Measurements from ENCODE around the gene KAZALD1. TPM values are rescaled to one million over a fixed set of nuclear protein-coding genes. Genes with fewer than 3 reads are reported as not detected.

Gene KAZALD1
- total and polyA plus RNA-seq, 7 donors = 1.5 to 10.7 (median 3.1) TPM

- H3K4me1 ChIP-seq = no peaks in the 10 kb centered on the region
- TF ChIP-seq, protein P1, sequence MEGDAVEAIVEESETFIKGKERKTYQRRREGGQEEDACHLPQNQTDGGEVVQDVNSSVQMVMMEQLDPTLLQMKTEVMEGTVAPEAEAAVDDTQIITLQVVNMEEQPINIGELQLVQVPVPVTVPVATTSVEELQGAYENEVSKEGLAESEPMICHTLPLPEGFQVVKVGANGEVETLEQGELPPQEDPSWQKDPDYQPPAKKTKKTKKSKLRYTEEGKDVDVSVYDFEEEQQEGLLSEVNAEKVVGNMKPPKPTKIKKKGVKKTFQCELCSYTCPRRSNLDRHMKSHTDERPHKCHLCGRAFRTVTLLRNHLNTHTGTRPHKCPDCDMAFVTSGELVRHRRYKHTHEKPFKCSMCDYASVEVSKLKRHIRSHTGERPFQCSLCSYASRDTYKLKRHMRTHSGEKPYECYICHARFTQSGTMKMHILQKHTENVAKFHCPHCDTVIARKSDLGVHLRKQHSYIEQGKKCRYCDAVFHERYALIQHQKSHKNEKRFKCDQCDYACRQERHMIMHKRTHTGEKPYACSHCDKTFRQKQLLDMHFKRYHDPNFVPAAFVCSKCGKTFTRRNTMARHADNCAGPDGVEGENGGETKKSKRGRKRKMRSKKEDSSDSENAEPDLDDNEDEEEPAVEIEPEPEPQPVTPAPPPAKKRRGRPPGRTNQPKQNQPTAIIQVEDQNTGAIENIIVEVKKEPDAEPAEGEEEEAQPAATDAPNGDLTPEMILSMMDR (IDR thresholded peaks at IDR 0.05) = no peak
- H3K9me3 ChIP-seq = no peaks in the 10 kb centered on the region
- DNase-seq (no peak), ATAC-seq (no peak)
- peaks cover 3 to 45% (median 6%) of the 10 kb centered on the region in 3 donors for H3K27me3 ChIP-seq (ENCODE audit: insufficient read depth in 3 of 3, low read length in 2 of 3)
- intact Hi-C loops (cut with DNase I) = no loop called here
- H3K27ac ChIP-seq = no peak overlapping the region
- 66 to 69% (median 68%) methylated on average over 6 of the region's 6 CpGs for WGBS, 3 donors
- H3K4me3 ChIP-seq = no peak overlapping the region
- no peaks in the 10 kb centered on the region for H3K36me3 ChIP-seq (ENCODE audit: insufficient read depth in 1 of 2, low read depth in 1 of 2)
Observed at GRCh38 chr10:101099901-101100300, 38.1 kb downstream of the KAZALD1 start.

DNA sequence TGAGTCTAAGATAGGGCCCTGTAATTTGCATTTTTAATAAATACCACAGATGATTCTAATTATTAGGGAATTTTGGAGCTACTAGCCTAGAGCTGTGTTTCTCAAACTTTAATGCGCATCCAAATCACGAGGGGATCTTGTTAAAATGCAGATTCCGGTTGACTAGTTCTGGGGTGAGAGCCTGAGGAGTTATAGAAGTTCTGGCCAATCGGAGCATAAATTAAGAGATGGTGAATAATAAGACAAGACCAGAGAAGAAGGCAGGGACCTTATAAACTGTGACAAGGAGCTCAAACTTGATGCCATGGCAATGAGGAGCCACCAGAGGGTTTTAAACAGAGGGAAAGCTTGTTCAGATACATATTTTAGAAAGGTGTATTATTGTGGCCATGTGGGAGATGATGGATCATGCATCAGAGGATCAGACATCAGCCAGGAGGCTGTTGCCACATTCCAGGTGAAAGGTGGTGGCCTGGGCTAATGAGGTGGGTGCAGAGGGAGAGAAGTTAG is 39.6 kb downstream of the KAZALD1 start:
- H3K27ac ChIP-seq = no peak overlapping the region
- no peaks in the 10 kb centered on the region for H3K36me3 ChIP-seq (ENCODE audit: insufficient read depth in 1 of 2, low read depth in 1 of 2)
- DNase-seq = no peak
- no peaks in the 10 kb centered on the region for H3K9me3 ChIP-seq
- H3K4me1 ChIP-seq = no peaks in the 10 kb centered on the region
- TF ChIP-seq, protein P1 (IDR thresholded peaks at IDR 0.05) = no peak
- intact Hi-C loops (cut with DNase I) = no loop called here
- peaks cover 3 to 46% (median 6%) of the 10 kb centered on the region in 3 donors for H3K27me3 ChIP-seq (ENCODE audit: insufficient read depth in 3 of 3, low read length in 2 of 3)
- whole genome bisulfite sequencing, 3 donors = 72 to 81% (median 73%) methylated on average over 4 of the region's 4 CpGs
- no peak for ATAC-seq
- H3K4me3 ChIP-seq = no peak overlapping the region

GRCh38 chr10:101103430-101103829 is 41.6 kb downstream of the KAZALD1 start:
- Histone ChIP-seq H3K4me1 (no peaks in the 10 kb centered on the region), H3K27ac (no peak overlapping the region), H3K36me3 (ENCODE audit: insufficient read depth in 1 of 2, low read depth in 1 of 2) (no peaks in the 10 kb centered on the region), H3K4me3 (no peak overlapping the region), H3K9me3 (no peaks in the 10 kb centered on the region), H3K27me3 (ENCODE audit: insufficient read depth in 3 of 3, low read length in 2 of 3) (peaks cover 0 to 41% (median 3%) of the 10 kb centered on the region in 3 donors)
- DNase-seq = no peak
- intact Hi-C loops (cut with DNase I) = no loop called here
- TF ChIP-seq, protein P1 (IDR thresholded peaks at IDR 0.05) = no peak
- WGBS, 3 donors = 81 to 90% (median 82%) methylated on average over 2 of the region's 2 CpGs
- ATAC-seq = no peak

- 64 to 66% (median 66%) methylated on average over 6 of the region's 6 CpGs for WGBS, 3 donors
- Histone ChIP-seq H3K4me3 (no peak overlapping the region), H3K9me3 (no peaks in the 10 kb centered on the region), H3K27me3 (ENCODE audit: insufficient read depth in 3 of 3, low read length in 2 of 3) (peaks cover 0 to 22% (median 0%) of the 10 kb centered on the region in 3 donors), H3K36me3 (ENCODE audit: insufficient read depth in 1 of 2, low read depth in 1 of 2) (no peaks in the 10 kb centered on the region), H3K4me1 (no peaks in the 10 kb centered on the region), H3K27ac (no peak overlapping the region)
- intact Hi-C loops (cut with DNase I) = no loop called here
- ATAC-seq = no peak
- DNase-seq = no peak
- TF ChIP-seq, protein P1 (IDR thresholded peaks at IDR 0.05) = no peak
Observed at GRCh38 chr10:101106351-101106750, 44.6 kb downstream of the KAZALD1 start.

- intact Hi-C loops (cut with DNase I) = no loop called here
- peaks cover 0 to 12% (median 0%) of the 10 kb centered on the region in 3 donors for H3K27me3 ChIP-seq (ENCODE audit: insufficient read depth in 3 of 3, low read length in 2 of 3)
- H3K36me3 ChIP-seq (ENCODE audit: insufficient read depth in 1 of 2, low read depth in 1 of 2) = no peaks in the 10 kb centered on the region
- TF ChIP-seq, protein P1 (IDR thresholded peaks at IDR 0.05) = no peak
- H3K9me3 ChIP-seq = no peaks in the 10 kb centered on the region
- ATAC-seq (no peak), DNase-seq (no peak)
- no peaks in the 10 kb centered on the region for H3K4me1 ChIP-seq
- H3K27ac ChIP-seq = no peak overlapping the region
- 87 to 91% (median 90%) methylated on average over 5 of the region's 5 CpGs for WGBS, 3 donors
- no peak overlapping the region for H3K4me3 ChIP-seq
Observed at GRCh38 chr10:101107771-101108170, 46.0 kb downstream of the KAZALD1 start.

All from psoas muscle (tissue), 8 donors.